Measurements from ENCODE around the gene LRIT2. TPM values are rescaled to one million over a fixed set of nuclear protein-coding genes. Genes with fewer than 3 reads are reported as not detected.

Gene LRIT2
- polyA plus RNA-seq, 3 donors: not detected

DNA sequence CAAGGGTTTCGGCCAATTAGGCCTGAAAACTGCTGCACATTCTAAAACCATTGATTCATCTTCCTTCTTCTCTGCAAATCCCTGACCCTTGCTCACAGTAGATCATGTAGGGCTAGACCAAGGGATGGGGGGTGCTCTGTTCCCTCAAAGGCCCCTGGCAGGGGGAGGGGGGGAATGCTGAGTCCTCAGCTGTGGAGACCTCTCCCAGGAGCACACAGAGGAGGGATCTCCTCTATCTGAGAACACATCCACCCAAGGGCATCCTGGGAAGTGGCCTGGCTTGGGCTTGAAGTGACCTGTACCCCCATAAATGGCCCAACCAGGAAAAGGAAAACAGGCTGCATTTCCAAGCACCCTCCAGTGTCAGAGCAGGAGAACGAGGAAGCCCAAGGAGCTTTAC, 32.0 kb downstream of the LRIT2 start:
- Histone ChIP-seq H3K4me3 (replicated peaks in 1 of 3; ENCODE audit: low read depth in 2 of 3, low read length in 3 of 3) (no peak overlapping the region), H3K9ac (ENCODE audit: insufficient read depth, low read length, poor library complexity, severe bottlenecking) (no peak overlapping the region), H3K27me3 (ENCODE audit: control insufficient read depth in 2 of 2, insufficient read depth in 2 of 2, low read length in 2 of 2) (peaks cover 33 to 50% of the 10 kb centered on the region in 2 donors), H2AFZ (ENCODE audit: insufficient read depth, low read depth, low read length, poor library complexity, severe bottlenecking) (no peak overlapping the region), H3K27ac (ENCODE audit: low read depth in 1 of 2, low read length in 2 of 2) (no peak overlapping the region), H3K9me3 (replicated peaks in 1 of 2; ENCODE audit: control insufficient read depth in 1 of 2, insufficient read depth in 1 of 2, low read length in 2 of 2) (peaks cover 0 to 13% of the 10 kb centered on the region in 2 donors), H3K79me2 (ENCODE audit: insufficient read depth, low read length) (no peaks in the 10 kb centered on the region), H3K4me1 (ENCODE audit: control insufficient read depth in 1 of 2, insufficient read depth in 2 of 2, low read length in 2 of 2) (no peaks in the 10 kb centered on the region), H4K20me1 (ENCODE audit: insufficient read depth, low read length) (no peaks in the 10 kb centered on the region), H3K4me2 (replicated peaks; ENCODE audit: extremely low read depth, low read length, poor library complexity, severe bottlenecking) (no peak overlapping the region), H3K36me3 (replicated peaks in 1 of 2; ENCODE audit: control insufficient read depth in 1 of 2, insufficient read depth in 2 of 2, low read length in 2 of 2) (no peaks in the 10 kb centered on the region)
- no peaks in the 10 kb centered on the region for H3K36me3 Mint-ChIP-seq
- TF ChIP-seq CTCF (IDR thresholded peaks at IDR 0.05): no peak
- no peaks in the 10 kb centered on the region for H3K4me1 Mint-ChIP-seq
- peak overlapping the region in 1 of 2 donors; percentile 39 for H3K4me3 Mint-ChIP-seq
- intact Hi-C loops (cut with micrococcal nuclease): no loop called here
- peaks cover 0 to 1% (median 0%) of the 10 kb centered on the region in 7 donors for H3K9me3 Mint-ChIP-seq
- 75% methylated on average over 1 of the region's 2 CpGs for WGBS (ENCODE audit: insufficient coverage)
- H3K27me3 Mint-ChIP-seq (ENCODE audit: low read depth in 3 of 3): peaks cover 35 to 59% (median 41%) of the 10 kb centered on the region in 3 donors
- DNase-seq: no peak
- H3K27ac Mint-ChIP-seq: no peak overlapping the region

DNA sequence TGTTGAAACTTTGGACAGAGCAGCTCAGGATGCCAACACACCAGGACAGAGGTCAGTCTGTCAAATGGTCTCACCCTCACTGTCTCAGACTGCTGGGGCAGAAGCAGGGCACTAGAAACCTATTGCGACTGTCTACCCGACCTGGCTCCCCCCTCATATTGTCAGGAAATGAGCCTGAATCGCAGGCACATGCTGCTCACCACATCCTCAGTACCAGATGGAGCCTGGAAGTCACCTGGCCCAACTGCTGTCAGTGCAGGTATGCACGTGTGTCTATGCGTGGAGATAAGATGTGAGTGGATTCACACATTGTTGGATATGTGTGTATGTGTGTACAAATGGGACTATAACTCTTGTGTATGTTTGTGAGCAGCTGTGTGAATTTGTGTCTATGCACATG, 34.2 kb downstream of the LRIT2 start:
- H4K20me1 ChIP-seq (ENCODE audit: insufficient read depth, low read length): no peaks in the 10 kb centered on the region
- no peak for DNase-seq
- H3K27me3 ChIP-seq (ENCODE audit: control insufficient read depth in 2 of 2, insufficient read depth in 2 of 2, low read length in 2 of 2): peaks cover 29 to 35% of the 10 kb centered on the region in 2 donors
- H2AFZ ChIP-seq (ENCODE audit: insufficient read depth, low read depth, low read length, poor library complexity, severe bottlenecking): no peak overlapping the region
- no peak for TF ChIP-seq CTCF (IDR thresholded peaks at IDR 0.05)
- Mint-ChIP-seq H3K4me1 (no peaks in the 10 kb centered on the region), H3K36me3 (no peaks in the 10 kb centered on the region), H3K27me3 (ENCODE audit: low read depth in 3 of 3) (peaks cover 30 to 45% (median 36%) of the 10 kb centered on the region in 3 donors), H3K4me3 (no peak overlapping the region), H3K27ac (no peak overlapping the region), H3K9me3 (peaks cover 0 to 1% (median 0%) of the 10 kb centered on the region in 7 donors)
- H3K79me2 ChIP-seq (ENCODE audit: insufficient read depth, low read length): no peaks in the 10 kb centered on the region
- H3K36me3 ChIP-seq (replicated peaks in 1 of 2; ENCODE audit: control insufficient read depth in 1 of 2, insufficient read depth in 2 of 2, low read length in 2 of 2): no peaks in the 10 kb centered on the region
- H3K4me3 ChIP-seq (replicated peaks in 1 of 3; ENCODE audit: low read depth in 2 of 3, low read length in 3 of 3): no peak overlapping the region
- no peak overlapping the region for H3K27ac ChIP-seq (ENCODE audit: low read depth in 1 of 2, low read length in 2 of 2)
- H3K9ac ChIP-seq (ENCODE audit: insufficient read depth, low read length, poor library complexity, severe bottlenecking): no peak overlapping the region
- H3K9me3 ChIP-seq (replicated peaks in 1 of 2; ENCODE audit: control insufficient read depth in 1 of 2, insufficient read depth in 1 of 2, low read length in 2 of 2): peaks cover 0 to 13% of the 10 kb centered on the region in 2 donors
- intact Hi-C loops (cut with micrococcal nuclease): no loop called here
- no peaks in the 10 kb centered on the region for H3K4me1 ChIP-seq (ENCODE audit: control insufficient read depth in 1 of 2, insufficient read depth in 2 of 2, low read length in 2 of 2)
- 68% methylated on average over 4 of the region's 5 CpGs for WGBS (ENCODE audit: insufficient coverage)
- H3K4me2 ChIP-seq (replicated peaks; ENCODE audit: extremely low read depth, low read length, poor library complexity, severe bottlenecking): no peak overlapping the region

Data from CD14-positive monocyte (primary cell).